ENCODE results near the gene MOB2. TPM values are rescaled to one million over a fixed set of nuclear protein-coding genes. Genes with fewer than 3 reads are reported as not detected.

MOB2 gene
- 17.4 and 19.5 TPM in 2 replicates for polyA plus RNA-seq (2013)

DNA sequence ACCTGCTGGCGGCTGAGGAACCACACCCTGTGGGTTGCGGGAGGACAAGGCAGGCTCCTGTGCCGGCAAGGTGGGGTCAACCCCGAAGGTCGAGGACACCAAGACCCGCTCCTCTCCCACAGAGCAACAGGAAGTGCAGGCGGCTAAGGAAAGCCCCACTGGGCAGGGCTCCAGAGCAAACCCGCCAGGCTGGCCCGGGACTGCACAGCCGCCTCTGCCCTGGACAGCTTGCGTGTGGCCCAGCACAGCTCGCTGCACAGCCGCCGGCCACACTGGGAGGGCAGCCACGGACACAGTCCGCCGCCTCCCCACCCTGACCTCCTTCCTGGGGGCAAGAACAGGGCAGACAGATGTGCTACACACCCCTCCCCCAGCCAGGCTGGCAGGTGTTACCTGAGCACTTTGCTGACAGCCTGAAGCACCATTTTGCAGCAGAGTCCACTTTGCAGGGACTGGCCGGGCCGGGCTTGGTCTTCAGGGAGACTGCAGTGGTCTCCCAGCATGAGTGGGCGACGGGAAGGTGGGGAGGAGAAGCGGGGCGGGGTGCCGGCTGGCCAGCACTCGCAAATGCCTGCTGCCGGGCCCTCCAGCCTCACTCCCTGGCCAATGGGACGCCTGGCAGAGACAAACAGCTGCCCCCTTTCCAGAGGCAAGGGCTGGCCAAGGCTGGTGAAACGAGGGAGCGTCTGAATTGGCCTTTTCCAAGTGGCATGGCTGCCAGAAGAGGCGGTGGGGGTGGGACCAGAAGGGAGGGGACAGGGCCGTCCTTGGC, at the start of gene MOB2:
Gene MOB2, minus strand, starts transcription at position 726 of the 772 bp plus-strand sequence. Its CDS starts 223 bp downstream, at position 503.
- H4K91ac ChIP-seq (ENCODE audit: low read depth, low read length), result no peak within 1 kb of the TSS
- no peaks in the 10 kb centered on the region for H3K4me1 ChIP-seq (ENCODE audit: control insufficient read depth in 1 of 2, insufficient read depth in 2 of 2, low read length in 2 of 2)
- no peak within 1 kb of the TSS for H2BK12ac ChIP-seq (ENCODE audit: low read length)
- no peak for DNase-seq
- no peak within 1 kb of the TSS for H3K9ac ChIP-seq (ENCODE audit: low read length)
- no peaks in the 10 kb centered on the region for H3K79me2 ChIP-seq (ENCODE audit: control insufficient read depth, insufficient read depth, low read length, poor library complexity)
- no peak within 1 kb of the TSS for H2AK5ac ChIP-seq (ENCODE audit: low read length)
- WGBS (ENCODE audit: extremely low coverage, insufficient coverage, insufficient read length), result no CpG with 5 or more reads among the region's 31 CpGs
- H3K14ac ChIP-seq (ENCODE audit: low read length), result no peak within 1 kb of the TSS
- no peak within 1 kb of the TSS for H3K4ac ChIP-seq (ENCODE audit: low read depth, low read length)
- H3K4me2 ChIP-seq (ENCODE audit: low read length), result no peak within 1 kb of the TSS
- H4K8ac ChIP-seq (ENCODE audit: low read depth, low read length), result no peak within 1 kb of the TSS
- H3K18ac ChIP-seq (ENCODE audit: low read length), result no peak within 1 kb of the TSS
- H3K79me1 ChIP-seq (ENCODE audit: low read length), result no peaks in the 10 kb centered on the region
- no peaks in the 10 kb centered on the region for H3K27me3 ChIP-seq (ENCODE audit: insufficient read depth, low read length)
- H2BK5ac ChIP-seq (ENCODE audit: low read depth, low read length, poor library complexity), result no peak within 1 kb of the TSS
- H2AFZ ChIP-seq (ENCODE audit: insufficient read depth, low read length, poor library complexity), result no peak within 1 kb of the TSS
- no peak within 1 kb of the TSS for H3K23ac ChIP-seq (ENCODE audit: low read length)
- peaks cover 2% of the 10 kb centered on the region for H3K9me3 ChIP-seq (ENCODE audit: insufficient read depth, low read depth, low read length)
- no peak within 1 kb of the TSS for H2BK120ac ChIP-seq (ENCODE audit: insufficient read depth, low read length, poor library complexity)
- H4K12ac ChIP-seq (ENCODE audit: low read depth, low read length), result no peak within 1 kb of the TSS
- no peak within 1 kb of the TSS for H3K27ac ChIP-seq (ENCODE audit: low read depth, low read length)
- H3K4me3 ChIP-seq (ENCODE audit: low read depth, low read length), result peak within 1 kb of the TSS; percentile 6
- no peaks in the 10 kb centered on the region for H3K36me3 ChIP-seq (ENCODE audit: control insufficient read depth in 1 of 2, insufficient read depth in 2 of 2, low read length in 2 of 2)

DNA sequence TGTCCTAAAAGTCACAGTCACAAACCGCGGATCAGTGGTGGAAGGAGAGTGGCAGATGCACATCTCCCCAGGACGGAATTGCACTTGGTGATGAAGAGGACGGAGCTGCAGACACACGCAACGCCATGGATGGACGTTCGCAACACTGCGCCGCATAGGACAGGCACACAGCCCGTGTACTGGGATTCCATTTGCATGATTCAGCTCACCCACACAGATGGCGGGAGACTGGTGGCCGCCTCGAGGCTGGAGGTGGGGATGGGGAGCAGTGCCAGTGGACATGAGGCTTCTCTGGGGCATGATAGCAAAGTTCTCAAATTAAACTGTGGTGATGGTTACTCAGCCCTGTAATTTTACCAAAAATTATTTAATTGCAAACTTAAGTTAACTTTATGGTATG, 48.1 kb upstream of the MOB2 start:
- no peak overlapping the region for H3K4ac ChIP-seq (ENCODE audit: low read depth, low read length)
- H3K9ac ChIP-seq (ENCODE audit: low read length), result no peak overlapping the region
- no peak overlapping the region for H3K4me3 ChIP-seq (ENCODE audit: low read depth, low read length)
- H2AK5ac ChIP-seq (ENCODE audit: low read length), result no peak overlapping the region
- H3K4me2 ChIP-seq (ENCODE audit: low read length), result no peak overlapping the region
- H2BK5ac ChIP-seq (ENCODE audit: low read depth, low read length, poor library complexity), result no peak overlapping the region
- no peak overlapping the region for H3K14ac ChIP-seq (ENCODE audit: low read length)
- H3K4me1 ChIP-seq (ENCODE audit: control insufficient read depth in 1 of 2, insufficient read depth in 2 of 2, low read length in 2 of 2), result peaks cover 8 to 9% of the 10 kb centered on the region in 2 experiments
- H2BK12ac ChIP-seq (ENCODE audit: low read length), result no peak overlapping the region
- H3K36me3 ChIP-seq (ENCODE audit: control insufficient read depth in 1 of 2, insufficient read depth in 2 of 2, low read length in 2 of 2), result peaks cover 11% of the 10 kb centered on the region in 2 experiments
- no CpG with 5 or more reads among the region's 14 CpGs for WGBS (ENCODE audit: extremely low coverage, insufficient coverage, insufficient read length)
- DNase-seq, result peak in 1 of 2 donors; percentile 62
- no peak overlapping the region for H2BK120ac ChIP-seq (ENCODE audit: insufficient read depth, low read length, poor library complexity)
- H4K91ac ChIP-seq (ENCODE audit: low read depth, low read length), result no peak overlapping the region
- no peaks in the 10 kb centered on the region for H3K9me3 ChIP-seq (ENCODE audit: insufficient read depth, low read depth, low read length)
- no peak overlapping the region for H4K8ac ChIP-seq (ENCODE audit: low read depth, low read length)
- no peaks in the 10 kb centered on the region for H3K79me1 ChIP-seq (ENCODE audit: low read length)
- H2AFZ ChIP-seq (ENCODE audit: insufficient read depth, low read length, poor library complexity), result no peak overlapping the region
- H3K27me3 ChIP-seq (ENCODE audit: insufficient read depth, low read length), result peaks cover 4% of the 10 kb centered on the region
- no peak overlapping the region for H4K12ac ChIP-seq (ENCODE audit: low read depth, low read length)
- H3K23ac ChIP-seq (ENCODE audit: low read length), result no peak overlapping the region
- no peaks in the 10 kb centered on the region for H3K79me2 ChIP-seq (ENCODE audit: control insufficient read depth, insufficient read depth, low read length, poor library complexity)
- peak overlapping the region; percentile 38 for H3K18ac ChIP-seq (ENCODE audit: low read length)
- no peak overlapping the region for H3K27ac ChIP-seq (ENCODE audit: low read depth, low read length)

DNA sequence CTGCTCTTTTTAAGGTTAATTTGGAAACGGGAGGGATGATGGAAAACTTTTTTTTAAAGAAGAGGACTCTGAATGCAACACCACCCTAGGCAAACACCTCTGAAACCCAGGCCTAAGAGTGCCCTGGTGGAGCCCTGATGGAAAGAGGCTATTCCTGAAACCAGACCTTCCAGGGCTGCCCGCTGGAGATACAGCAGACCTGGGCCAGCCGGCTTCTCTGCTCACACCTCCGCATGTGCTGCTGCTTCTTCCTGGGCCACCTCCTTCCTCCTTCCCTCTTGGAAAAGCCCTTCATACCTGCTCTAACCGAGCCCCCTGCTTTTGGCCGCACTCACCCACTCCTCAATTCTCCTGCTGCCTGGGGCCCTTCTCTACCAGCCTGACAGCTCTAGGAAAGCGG, 47.6 kb upstream of the MOB2 start:
- H3K23ac ChIP-seq (ENCODE audit: low read length), result no peak overlapping the region
- H3K9me3 ChIP-seq (ENCODE audit: insufficient read depth, low read depth, low read length), result no peaks in the 10 kb centered on the region
- peak overlapping the region; percentile 38 for H3K18ac ChIP-seq (ENCODE audit: low read length)
- no peaks in the 10 kb centered on the region for H3K79me2 ChIP-seq (ENCODE audit: control insufficient read depth, insufficient read depth, low read length, poor library complexity)
- no peak overlapping the region for H4K12ac ChIP-seq (ENCODE audit: low read depth, low read length)
- no peak overlapping the region for H3K4ac ChIP-seq (ENCODE audit: low read depth, low read length)
- H3K9ac ChIP-seq (ENCODE audit: low read length), result no peak overlapping the region
- no peak overlapping the region for H2BK12ac ChIP-seq (ENCODE audit: low read length)
- H4K91ac ChIP-seq (ENCODE audit: low read depth, low read length), result no peak overlapping the region
- H3K79me1 ChIP-seq (ENCODE audit: low read length), result no peaks in the 10 kb centered on the region
- peaks cover 11% of the 10 kb centered on the region in 2 experiments for H3K36me3 ChIP-seq (ENCODE audit: control insufficient read depth in 1 of 2, insufficient read depth in 2 of 2, low read length in 2 of 2)
- peaks cover 4% of the 10 kb centered on the region for H3K27me3 ChIP-seq (ENCODE audit: insufficient read depth, low read length)
- WGBS (ENCODE audit: extremely low coverage, insufficient coverage, insufficient read length), result no CpG with 5 or more reads among the region's 7 CpGs
- H3K27ac ChIP-seq (ENCODE audit: low read depth, low read length), result no peak overlapping the region
- H3K14ac ChIP-seq (ENCODE audit: low read length), result no peak overlapping the region
- DNase-seq, result no peak
- H3K4me1 ChIP-seq (ENCODE audit: control insufficient read depth in 1 of 2, insufficient read depth in 2 of 2, low read length in 2 of 2), result peaks cover 8 to 9% of the 10 kb centered on the region in 2 experiments
- H2AK5ac ChIP-seq (ENCODE audit: low read length), result no peak overlapping the region
- no peak overlapping the region for H4K8ac ChIP-seq (ENCODE audit: low read depth, low read length)
- no peak overlapping the region for H2BK120ac ChIP-seq (ENCODE audit: insufficient read depth, low read length, poor library complexity)
- no peak overlapping the region for H2BK5ac ChIP-seq (ENCODE audit: low read depth, low read length, poor library complexity)
- H2AFZ ChIP-seq (ENCODE audit: insufficient read depth, low read length, poor library complexity), result no peak overlapping the region
- no peak overlapping the region for H3K4me3 ChIP-seq (ENCODE audit: low read depth, low read length)
- no peak overlapping the region for H3K4me2 ChIP-seq (ENCODE audit: low read length)

GRCh38 chr11:1533342-1533725, 46.8 kb upstream of the MOB2 start:
- no CpG with 5 or more reads among the region's 10 CpGs for WGBS (ENCODE audit: extremely low coverage, insufficient coverage, insufficient read length)
- H2AFZ ChIP-seq (ENCODE audit: insufficient read depth, low read length, poor library complexity), result no peak overlapping the region
- no peak overlapping the region for H2BK120ac ChIP-seq (ENCODE audit: insufficient read depth, low read length, poor library complexity)
- H3K4me2 ChIP-seq (ENCODE audit: low read length), result no peak overlapping the region
- no peak overlapping the region for H2AK5ac ChIP-seq (ENCODE audit: low read length)
- no peak for DNase-seq
- peaks cover 11% of the 10 kb centered on the region in 2 experiments for H3K36me3 ChIP-seq (ENCODE audit: control insufficient read depth in 1 of 2, insufficient read depth in 2 of 2, low read length in 2 of 2)
- no peak overlapping the region for H2BK12ac ChIP-seq (ENCODE audit: low read length)
- H4K91ac ChIP-seq (ENCODE audit: low read depth, low read length), result no peak overlapping the region
- H3K23ac ChIP-seq (ENCODE audit: low read length), result no peak overlapping the region
- H3K9me3 ChIP-seq (ENCODE audit: insufficient read depth, low read depth, low read length), result no peaks in the 10 kb centered on the region
- H3K27ac ChIP-seq (ENCODE audit: low read depth, low read length), result no peak overlapping the region
- peak overlapping the region; percentile 49 for H3K18ac ChIP-seq (ENCODE audit: low read length)
- no peak overlapping the region for H3K4ac ChIP-seq (ENCODE audit: low read depth, low read length)
- no peak overlapping the region for H4K12ac ChIP-seq (ENCODE audit: low read depth, low read length)
- H3K14ac ChIP-seq (ENCODE audit: low read length), result no peak overlapping the region
- H3K27me3 ChIP-seq (ENCODE audit: insufficient read depth, low read length), result peaks cover 4% of the 10 kb centered on the region
- no peak overlapping the region for H2BK5ac ChIP-seq (ENCODE audit: low read depth, low read length, poor library complexity)
- H3K9ac ChIP-seq (ENCODE audit: low read length), result no peak overlapping the region
- H4K8ac ChIP-seq (ENCODE audit: low read depth, low read length), result no peak overlapping the region
- H3K79me1 ChIP-seq (ENCODE audit: low read length), result no peaks in the 10 kb centered on the region
- no peak overlapping the region for H3K4me3 ChIP-seq (ENCODE audit: low read depth, low read length)
- H3K4me1 ChIP-seq (ENCODE audit: control insufficient read depth in 1 of 2, insufficient read depth in 2 of 2, low read length in 2 of 2), result peaks cover 8 to 9% of the 10 kb centered on the region in 2 experiments
- no peaks in the 10 kb centered on the region for H3K79me2 ChIP-seq (ENCODE audit: control insufficient read depth, insufficient read depth, low read length, poor library complexity)
